CD14-positive monocyte (primary cell): ENCODE results near the gene RPL18A. TPM values are rescaled to one million over a fixed set of nuclear protein-coding genes. Genes with fewer than 3 reads are reported as not detected.

Experiments
- DNase-seq, 3 donors: peaks; one replicate each; pipeline ENCODE4 v3.0.0-alpha.2; 2011 to 2022
- H2AFZ ChIP-seq: 2 replicates; pipeline ENCODE4 v1.6.0; 2012; ENCODE audit warnings: mild to moderate bottlenecking, low read depth, low read length, inconsistent platforms; ENCODE audit not compliant: insufficient read depth, poor library complexity, severe bottlenecking
- H3K27ac ChIP-seq, 2 donors: 1 replicate in 1 of 2; 2 replicates in 1 of 2; pipeline ENCODE4 v1.5.1; 2012 to 2013; ENCODE audit warnings: low read length in 2 of 2, control low read depth in 1 of 2, inconsistent platforms in 1 of 2, low read depth in 1 of 2, mild to moderate bottlenecking in 1 of 2
- H3K27me3 ChIP-seq, 2 donors: one replicate each; pipeline versions ENCODE4 v1.6.0 to v1.6.1; 2011 to 2013; ENCODE audit warnings: low read length in 2 of 2; ENCODE audit not compliant: control insufficient read depth in 2 of 2, insufficient read depth in 2 of 2
- H3K36me3 ChIP-seq, 2 donors: replicated peaks in 1 of 2; 1 replicate in 1 of 2; 2 replicates in 1 of 2; pipeline versions ENCODE4 v1.5.1 to v1.6.1; 2012 to 2013; ENCODE audit warnings: low read length in 2 of 2, control low read depth in 1 of 2, inconsistent platforms in 1 of 2, mild to moderate bottlenecking in 1 of 2; ENCODE audit not compliant: insufficient read depth in 2 of 2, control insufficient read depth in 1 of 2
- H3K4me1 ChIP-seq, 2 donors: 1 replicate in 1 of 2; 2 replicates in 1 of 2; pipeline versions ENCODE4 v1.5.1 to v1.6.1; 2012 to 2013; ENCODE audit warnings: low read length in 2 of 2, control low read depth in 1 of 2, inconsistent platforms in 1 of 2, mild to moderate bottlenecking in 1 of 2, moderate library complexity in 1 of 2; ENCODE audit not compliant: insufficient read depth in 2 of 2, control insufficient read depth in 1 of 2
- H3K4me2 ChIP-seq: replicated peaks from 2 replicates; pipeline ENCODE3; 2012; ENCODE audit warnings: low read length, moderate library complexity, mild to moderate bottlenecking; ENCODE audit not compliant: poor library complexity, severe bottlenecking; ENCODE audit errors: extremely low read depth
- H3K4me3 ChIP-seq, 3 experiments: fragments of 200-600 bp in 1 of 3; sonication (generic) in 1 of 3; replicated peaks in 1 of 3; 1 replicate in 2 of 3; 2 replicates in 1 of 3; pipeline ENCODE4 v1.5.1; 2011 to 2013; ENCODE audit warnings: low read length in 3 of 3, mild to moderate bottlenecking in 3 of 3, control low read depth in 2 of 3, low read depth in 2 of 3, inconsistent platforms in 1 of 3, moderate library complexity in 1 of 3
- H3K79me2 ChIP-seq: 2 replicates; pipeline ENCODE4 v1.6.0; 2012; ENCODE audit warnings: mild to moderate bottlenecking, control low read depth, inconsistent platforms, low read length, moderate library complexity; ENCODE audit not compliant: insufficient read depth
- H3K9ac ChIP-seq: 2 replicates; pipeline ENCODE4 v1.6.0; 2017; ENCODE audit warnings: low read length, mild to moderate bottlenecking; ENCODE audit not compliant: insufficient read depth, poor library complexity, severe bottlenecking
- H3K9me3 ChIP-seq, 2 donors: replicated peaks in 1 of 2; 1 replicate in 1 of 2; 2 replicates in 1 of 2; pipeline versions ENCODE4 v1.5.1 to v1.6.1; 2012 to 2013; ENCODE audit warnings: low read length in 2 of 2, control low read depth in 1 of 2; ENCODE audit not compliant: control insufficient read depth in 1 of 2, insufficient read depth in 1 of 2
- H4K20me1 ChIP-seq: 2 replicates; pipeline ENCODE4 v1.6.0; 2012; ENCODE audit warnings: mild to moderate bottlenecking, low read length, control low read depth, moderate library complexity; ENCODE audit not compliant: insufficient read depth
- H3K27ac Mint-ChIP-seq, 7 donors: one replicate each; pipeline ENCODE4 v1.8.0; 2020; ENCODE audit warnings: mild to moderate bottlenecking in 7 of 7, mixed read lengths in 7 of 7, moderate library complexity in 6 of 7, inconsistent platforms in 2 of 7
- H3K27me3 Mint-ChIP-seq, 3 donors: one replicate each; pipeline ENCODE4 v1.8.0; 2021 to 2022; ENCODE audit warnings: low read depth in 3 of 3, mild to moderate bottlenecking in 3 of 3, mixed read lengths in 3 of 3, moderate library complexity in 3 of 3, inconsistent platforms in 1 of 3
- H3K36me3 Mint-ChIP-seq, 2 donors: one replicate each; pipeline ENCODE4 v1.8.0; 2020; ENCODE audit warnings: mixed read lengths in 2 of 2, inconsistent platforms in 1 of 2, mild to moderate bottlenecking in 1 of 2
- H3K4me1 Mint-ChIP-seq: one replicate; pipeline ENCODE4 v1.8.0; 2020; ENCODE audit warnings: mild to moderate bottlenecking, mixed read lengths
- H3K4me3 Mint-ChIP-seq, 2 donors: one replicate each; pipeline ENCODE4 v1.8.0; 2020; ENCODE audit warnings: mild to moderate bottlenecking in 2 of 2, mixed read lengths in 2 of 2, moderate library complexity in 1 of 2
- H3K9me3 Mint-ChIP-seq, 7 donors: one replicate each; pipeline ENCODE4 v1.8.0; 2020 to 2022; ENCODE audit warnings: mixed read lengths in 7 of 7, mild to moderate bottlenecking in 6 of 7, moderate library complexity in 6 of 7, inconsistent platforms in 2 of 7
- WGBS: methylation state at CpG from one replicate; pipeline ENCODE4 v1.1.5; 2013; ENCODE audit warnings: missing lambda C conversion rate; ENCODE audit not compliant: insufficient coverage; 5-methylcytosine and 5-hydroxymethylcytosine counted together
- intact Hi-C, 2 donors: fragments of 100-400 bp; cut with micrococcal nuclease; formaldehyde crosslinking; loops; one replicate each; pipeline versions ENCODE4 v1.15.0 to v1.15.1; 2023
- polyA plus RNA-seq, 3 donors: library from polyadenylated mRNA; depleted of rRNA in 1 of 3; unstranded in 2 of 3; stranded (reverse) in 1 of 3; fragments of 300-500 nt in 2 of 3; fragments of >200 nt in 1 of 3; fragmentation: Illumina TruSeq in 2 of 3; gene quantifications; 1 replicate in 2 of 3; 2 replicates in 1 of 3; pipeline ENCODE4 v1.2.3, GENCODE V29; 2012 to 2021
- TF ChIP-seq, protein P1 (sequence below): fragments of 200-600 bp; IDR thresholded peaks from one replicate; pipeline ENCODE4 v1.8.0; 2022; ENCODE audit warnings: antibody characterized with exemption, mild to moderate bottlenecking

The RPL18A gene
- polyA plus RNA-seq, 3 donors: 1,189 to 1,285 (median 1,268) TPM

- H3K4me1 ChIP-seq: peaks cover 17 to 21% of the 10 kb centered on the region in 2 donors
- Mint-ChIP-seq H3K4me1 (peaks cover 25% of the 10 kb centered on the region), H3K27ac (peak overlapping the region in 3 of 7 donors; percentile 64 to 69 (median 66)), H3K27me3 (peaks cover 1 to 2% (median 2%) of the 10 kb centered on the region in 3 donors), H3K36me3 (peaks cover 34 to 47% of the 10 kb centered on the region in 2 donors), H3K4me3 (no peak overlapping the region), H3K9me3 (no peaks in the 10 kb centered on the region)
- H2AFZ ChIP-seq: no peak overlapping the region
- peaks cover 28% of the 10 kb centered on the region for H3K79me2 ChIP-seq
- H3K4me2 ChIP-seq: no peak overlapping the region
- H3K27me3 ChIP-seq: no peaks in the 10 kb centered on the region
- H3K4me3 ChIP-seq: no peak overlapping the region
- 96% methylated on average over 20 of the region's 31 CpGs for WGBS
- intact Hi-C loops: no loop called here
- H3K36me3 ChIP-seq: peaks cover 32 to 42% of the 10 kb centered on the region in 2 donors
- H3K27ac ChIP-seq: no peak overlapping the region
- H3K9me3 ChIP-seq: no peaks in the 10 kb centered on the region
- TF ChIP-seq, protein P1, sequence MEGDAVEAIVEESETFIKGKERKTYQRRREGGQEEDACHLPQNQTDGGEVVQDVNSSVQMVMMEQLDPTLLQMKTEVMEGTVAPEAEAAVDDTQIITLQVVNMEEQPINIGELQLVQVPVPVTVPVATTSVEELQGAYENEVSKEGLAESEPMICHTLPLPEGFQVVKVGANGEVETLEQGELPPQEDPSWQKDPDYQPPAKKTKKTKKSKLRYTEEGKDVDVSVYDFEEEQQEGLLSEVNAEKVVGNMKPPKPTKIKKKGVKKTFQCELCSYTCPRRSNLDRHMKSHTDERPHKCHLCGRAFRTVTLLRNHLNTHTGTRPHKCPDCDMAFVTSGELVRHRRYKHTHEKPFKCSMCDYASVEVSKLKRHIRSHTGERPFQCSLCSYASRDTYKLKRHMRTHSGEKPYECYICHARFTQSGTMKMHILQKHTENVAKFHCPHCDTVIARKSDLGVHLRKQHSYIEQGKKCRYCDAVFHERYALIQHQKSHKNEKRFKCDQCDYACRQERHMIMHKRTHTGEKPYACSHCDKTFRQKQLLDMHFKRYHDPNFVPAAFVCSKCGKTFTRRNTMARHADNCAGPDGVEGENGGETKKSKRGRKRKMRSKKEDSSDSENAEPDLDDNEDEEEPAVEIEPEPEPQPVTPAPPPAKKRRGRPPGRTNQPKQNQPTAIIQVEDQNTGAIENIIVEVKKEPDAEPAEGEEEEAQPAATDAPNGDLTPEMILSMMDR: no peak
- H3K9ac ChIP-seq: no peak overlapping the region
- no peak for DNase-seq
- H4K20me1 ChIP-seq: peaks cover 61% of the 10 kb centered on the region
Measured at GRCh38 chr19:17862711-17863519, 3.2 kb downstream of the RPL18A start.

DNA sequence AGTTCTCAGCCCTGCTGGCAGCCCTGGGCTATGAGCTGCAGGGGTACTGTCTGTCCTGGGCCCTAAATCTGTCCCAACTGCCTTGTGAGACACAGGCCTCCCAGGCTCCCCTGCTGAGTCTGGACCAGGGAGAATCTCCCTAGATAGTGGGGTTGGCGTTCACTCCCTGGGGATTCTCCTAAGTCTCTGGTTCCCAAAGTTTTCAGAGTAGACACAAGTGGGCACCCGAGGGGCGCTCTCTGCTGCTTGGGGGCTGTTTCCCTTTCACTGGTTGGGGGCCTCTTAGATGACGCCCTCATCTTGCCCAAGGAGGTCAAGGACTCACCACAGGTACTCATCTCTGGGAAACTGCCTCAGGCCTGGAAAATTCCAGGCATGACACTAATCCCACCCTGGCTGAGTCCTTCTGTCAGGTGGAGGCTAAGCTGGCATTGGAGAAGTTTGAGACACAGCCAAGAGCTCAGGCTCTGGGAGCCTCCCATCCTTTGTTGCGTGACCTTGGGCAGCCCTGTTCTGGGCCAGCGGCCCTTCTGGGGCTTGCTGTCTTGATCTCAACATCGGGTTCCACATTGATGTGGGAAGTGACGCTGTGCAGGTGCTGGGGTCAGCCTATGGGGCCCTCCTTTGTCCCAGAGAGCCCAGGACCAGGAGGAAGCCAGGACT, 3.9 kb downstream of the RPL18A start:
- Histone ChIP-seq H2AFZ (no peak overlapping the region), H3K79me2 (peaks cover 28% of the 10 kb centered on the region), H3K9me3 (no peaks in the 10 kb centered on the region), H3K27ac (no peak overlapping the region), H3K4me3 (no peak overlapping the region), H3K36me3 (peaks cover 32 to 42% of the 10 kb centered on the region in 2 donors), H3K4me2 (no peak overlapping the region), H3K9ac (no peak overlapping the region), H3K4me1 (peaks cover 17 to 21% of the 10 kb centered on the region in 2 donors), H4K20me1 (peaks cover 61% of the 10 kb centered on the region), H3K27me3 (no peaks in the 10 kb centered on the region)
- TF ChIP-seq, protein P1: no peak
- Mint-ChIP-seq H3K4me3 (no peak overlapping the region), H3K27me3 (peaks cover 1 to 4% (median 1%) of the 10 kb centered on the region in 3 donors), H3K4me1 (peaks cover 25% of the 10 kb centered on the region), H3K9me3 (no peaks in the 10 kb centered on the region), H3K27ac (peak overlapping the region in 3 of 7 donors; percentile 45 to 69 (median 66)), H3K36me3 (peaks cover 34 to 47% of the 10 kb centered on the region in 2 donors)
- no peak for DNase-seq
- 94% methylated on average over 7 of the region's 8 CpGs for WGBS
- intact Hi-C loops: no loop called here
